Loucy (cell line): ENCODE results near the gene ATP1B3.

Source experiments
- H2AFZ ChIP-seq: fragments of 200-600 bp; sonication (generic); 2 replicates; pipeline ENCODE4 v1.6.0; 2016; ENCODE audit warnings: antibody characterized with exemption, mild to moderate bottlenecking, low read length, moderate library complexity
- H3F3A ChIP-seq: fragments of 200-600 bp; 2 replicates; pipeline ENCODE4 v1.6.0; 2016; ENCODE audit warnings: antibody characterized with exemption, low read depth, mild to moderate bottlenecking
- H3K27me3 ChIP-seq: fragments of 200-600 bp; sonication (generic); 2 replicates; pipeline ENCODE4 v1.6.1; 2014; ENCODE audit warnings: low read length, mild to moderate bottlenecking; ENCODE audit not compliant: insufficient read depth, poor library complexity, severe bottlenecking
- H3K36me3 ChIP-seq: fragments of 200-600 bp; sonication (generic); 2 replicates; pipeline ENCODE4 v1.6.1; 2016; ENCODE audit warnings: low read length; ENCODE audit not compliant: insufficient read depth
- H3K4me1 ChIP-seq: fragments of 200-600 bp; sonication (generic); 2 replicates; pipeline ENCODE4 v1.5.1; 2014; ENCODE audit warnings: low read length, mild to moderate bottlenecking; ENCODE audit not compliant: insufficient read depth, poor library complexity, severe bottlenecking
- H3K4me2 ChIP-seq: fragments of 200-600 bp; sonication (generic); 2 replicates; pipeline ENCODE4 v1.6.0; 2014; ENCODE audit warnings: antibody characterized with exemption, low read length, low read depth, mild to moderate bottlenecking; ENCODE audit not compliant: poor library complexity, severe bottlenecking
- H3K4me3 ChIP-seq: fragments of 200-600 bp; sonication (generic); 2 replicates; pipeline ENCODE4 v1.5.1; 2014; ENCODE audit warnings: low read length, mild to moderate bottlenecking, mixed read lengths; ENCODE audit not compliant: poor library complexity, severe bottlenecking
- H3K79me2 ChIP-seq: fragments of 200-600 bp; sonication (generic); 2 replicates; pipeline ENCODE4 v1.6.1; 2014; ENCODE audit warnings: low read length; ENCODE audit not compliant: insufficient read depth
- H3K9ac ChIP-seq: fragments of 200-600 bp; sonication (generic); 2 replicates; pipeline ENCODE4 v1.6.0; 2014; ENCODE audit warnings: mild to moderate bottlenecking, low read depth, low read length, moderate library complexity; ENCODE audit not compliant: poor library complexity, severe bottlenecking
- H3K9me2 ChIP-seq: fragments of 200-600 bp; sonication (generic); replicated peaks from 2 replicates; pipeline ENCODE4 v1.6.1; 2016; ENCODE audit warnings: low read depth, low read length, mixed read lengths
- H3K9me3 ChIP-seq: fragments of 200-600 bp; sonication (generic); 2 replicates; pipeline ENCODE4 v1.6.1; 2014; ENCODE audit warnings: mild to moderate bottlenecking, antibody characterized with exemption, low read length, low read depth; ENCODE audit not compliant: insufficient read depth
- H4K20me1 ChIP-seq: fragments of 200-600 bp; sonication (generic); 2 replicates; pipeline ENCODE4 v1.6.0; 2014; ENCODE audit warnings: antibody characterized with exemption, low read length, mild to moderate bottlenecking; ENCODE audit not compliant: insufficient read depth, poor library complexity, severe bottlenecking
- CTCF ChIP-seq: fragments of 200-600 bp; sonication (generic); conservative IDR thresholded peaks from 2 replicates; pipeline ENCODE4 v1.5.1; 2014; ENCODE audit warnings: mild to moderate bottlenecking, antibody characterized with exemption, low read length
- EZH2phosphoT487 ChIP-seq: fragments of 200-600 bp; IDR thresholded peaks from 2 replicates; pipeline ENCODE4 v1.6.1; 2018; ENCODE audit warnings: antibody characterized with exemption, mild to moderate bottlenecking, moderate library complexity, borderline replicate concordance

ATP1B3 gene

GRCh38 chr3:141942006-141942405, 65.6 kb downstream of the ATP1B3 start:
- H3K9ac ChIP-seq, result peak overlapping the region; percentile 35
- H3K79me2 ChIP-seq, result no peaks in the 10 kb centered on the region

GRCh38 chr3:141945726-141946485, 69.5 kb downstream of the ATP1B3 start:
- Histone ChIP-seq H3F3A (peaks cover 5% of the 10 kb centered on the region), H3K4me2 (no peak overlapping the region), H2AFZ (no peak overlapping the region), H3K4me1 (peaks cover 31% of the 10 kb centered on the region), H3K4me3 (no peak overlapping the region), H3K79me2 (no peaks in the 10 kb centered on the region), H3K9ac (no peak overlapping the region), H4K20me1 (no peaks in the 10 kb centered on the region), H3K36me3 (no peaks in the 10 kb centered on the region; the same call in 1 of the 2 replicates), H3K9me2 (no peaks in the 10 kb centered on the region), H3K9me3 (no peaks in the 10 kb centered on the region), H3K27me3 (no peaks in the 10 kb centered on the region)
- TF ChIP-seq EZH2phosphoT487, result no peak
- no peak for TF ChIP-seq CTCF

More at GRCh38 chr3:141942006-141942405, 65.6 kb downstream of the ATP1B3 start:
- Histone ChIP-seq H4K20me1 (no peaks in the 10 kb centered on the region), H3F3A (peaks cover 5% of the 10 kb centered on the region), H3K36me3 (no peaks in the 10 kb centered on the region; the same call in 1 of the 2 replicates), H3K4me2 (peak overlapping the region; percentile 74), H2AFZ (no peak overlapping the region), H3K4me3 (peak overlapping the region; percentile 67), H3K27me3 (no peaks in the 10 kb centered on the region), H3K4me1 (peaks cover 30% of the 10 kb centered on the region), H3K9me2 (no peaks in the 10 kb centered on the region), H3K9me3 (no peaks in the 10 kb centered on the region)
- TF ChIP-seq CTCF (no peak), EZH2phosphoT487 (no peak)

- H3K4me1 ChIP-seq, result peaks cover 43% of the 10 kb centered on the region
- H4K20me1 ChIP-seq, result peaks cover 13% of the 10 kb centered on the region
- H3K9me2 ChIP-seq, result no peaks in the 10 kb centered on the region
- peaks cover 23% of the 10 kb centered on the region; the same call in 1 of the 2 replicates for H3K36me3 ChIP-seq
- H3K9ac ChIP-seq, result no peak overlapping the region
- no peaks in the 10 kb centered on the region for H3K79me2 ChIP-seq
- TF ChIP-seq EZH2phosphoT487, result no peak
- no peak for TF ChIP-seq CTCF
- H3K4me2 ChIP-seq, result peak overlapping the region; percentile 15
- H3K4me3 ChIP-seq, result no peak overlapping the region
- peaks cover 6% of the 10 kb centered on the region; the same call in 1 of the 2 replicates for H3F3A ChIP-seq
- no peaks in the 10 kb centered on the region for H3K27me3 ChIP-seq
- no peaks in the 10 kb centered on the region for H3K9me3 ChIP-seq
- H2AFZ ChIP-seq, result no peak overlapping the region
Observed at GRCh38 chr3:141949399-141949798, 73.0 kb downstream of the ATP1B3 start.
